Muscle of arm (tissue), 14 donors: ENCODE data around the gene POLA1. TPM values are rescaled to one million over a fixed set of nuclear protein-coding genes. Genes with fewer than 3 reads are reported as not detected.
A peak's percentile ranks its signal among the peaks of the same experiment; 100 is the strongest.
"Not testable (repeated sequence)": the region's sequence is repeated elsewhere in the genome, so short reads cannot be mapped to it uniquely, and the experiment has no call there.

Experiments used
- DNase-seq: peaks from one replicate; pipeline ENCODE4 v3.0.0-alpha.2; 2013
- long read RNA-seq, 11 donors: transcript quantifications; one replicate each; lab custom pipeline, GENCODE V29; 2026
- polyA plus RNA-seq, 12 donors: library from polyadenylated mRNA; unstranded; fragments of 120-200 nt; gene quantifications; one replicate each; pipeline ENCODE4 v1.2.1, GENCODE V29; 2013; ENCODE audit not compliant: insufficient read length in 12 of 12

POLA1 gene
- 10 to 100 TPM in 10 of 12 donors, 1 to 10 TPM in 1, not detected in 1; 7.3 to 21.2 (median 18.4) TPM for polyA plus RNA-seq
- long read RNA-seq, donor 1, result 0 reads
- long read RNA-seq, donor 2, full-length matches to known transcripts, result 2 of 2 reads
- long read RNA-seq, donor 2, partial matches to known transcripts, result 0 of 2 reads
- long read RNA-seq, donor 2, other reads (novel, unspliced or antisense), result 0 of 2 reads
- long read RNA-seq, donor 3, result 0 reads
- long read RNA-seq, donor 4, partial matches to known transcripts, result 0 of 1 reads
- long read RNA-seq, donor 4, other reads (novel, unspliced or antisense), result 0 of 1 reads
- long read RNA-seq, donor 5, full-length matches to known transcripts, result 2 of 7 reads
- long read RNA-seq, donor 5, partial matches to known transcripts, result 5 of 7 reads
- long read RNA-seq, donor 5, other reads (novel, unspliced or antisense), result 0 of 7 reads
- long read RNA-seq, donor 6, result 0 reads
- long read RNA-seq, donor 7, result 0 reads
- long read RNA-seq, donor 8, partial matches to known transcripts, result 6 of 7 reads
- long read RNA-seq, donor 8, other reads (novel, unspliced or antisense), result 0 of 7 reads
- long read RNA-seq, donor 9, result 0 reads
- long read RNA-seq, donor 10, full-length matches to known transcripts, result 1 of 530 reads
- long read RNA-seq, donor 10, partial matches to known transcripts, result 529 of 530 reads
- long read RNA-seq, donor 10, other reads (novel, unspliced or antisense), result 0 of 530 reads
- long read RNA-seq, donor 11, partial matches to known transcripts, result 779 of 780 reads
- long read RNA-seq, donor 11, other reads (novel, unspliced or antisense), result 0 of 780 reads

GRCh38 chrX:24693453-24694202 lies at the start of gene POLA1:
Gene POLA1, plus strand, starts transcription at chrX:24693918. Its CDS starts 44 bp downstream, at chrX:24693962.
- peak; percentile 93 for DNase-seq

GRCh38 chrX:24646006-24646405 lies 47.7 kb upstream of the POLA1 start:
- DNase-seq, result no peak

GRCh38 chrX:24646745-24647182 lies 47.0 kb upstream of the POLA1 start:
- DNase-seq, result no peak

GRCh38 chrX:24647257-24648058 lies 46.3 kb upstream of the POLA1 start, which contains the start of gene PCYT1B:
Gene PCYT1B, minus strand, starts transcription at chrX:24647347. Its CDS starts 242 bp downstream, at chrX:24647105.
- DNase-seq, result peak; percentile 72

GRCh38 chrX:24648495-24648894 lies 45.2 kb upstream of the POLA1 start:
- DNase-seq, result no peak

GRCh38 chrX:24651783-24652182 lies 41.9 kb upstream of the POLA1 start:
- DNase-seq, result no peak

GRCh38 chrX:24655679-24656078 lies 38.0 kb upstream of the POLA1 start:
- not testable (repeated sequence) for DNase-seq

GRCh38 chrX:24657671-24658386 lies 35.9 kb upstream of the POLA1 start:
- no peak for DNase-seq

GRCh38 chrX:24658421-24658820 lies 35.3 kb upstream of the POLA1 start:
- no peak for DNase-seq

GRCh38 chrX:24659106-24659505 lies 34.6 kb upstream of the POLA1 start:
- no peak for DNase-seq

GRCh38 chrX:24659646-24660045 lies 34.1 kb upstream of the POLA1 start:
- no peak for DNase-seq

GRCh38 chrX:24661292-24661691 lies 32.4 kb upstream of the POLA1 start:
- no peak for DNase-seq

- DNase-seq, result no peak
Measured at GRCh38 chrX:24662352-24662751, 31.4 kb upstream of the POLA1 start.

GRCh38 chrX:24668111-24668510 lies 25.6 kb upstream of the POLA1 start:
- no peak for DNase-seq

- DNase-seq, result no peak
Measured at GRCh38 chrX:24672701-24673190, 21.0 kb upstream of the POLA1 start.

- no peak for DNase-seq
Measured at GRCh38 chrX:24673424-24673823, 20.3 kb upstream of the POLA1 start.

GRCh38 chrX:24676403-24677024 lies 17.2 kb upstream of the POLA1 start:
- DNase-seq, result no peak

- DNase-seq, result no peak
Measured at GRCh38 chrX:24682739-24683432, 10.8 kb upstream of the POLA1 start.

- DNase-seq, result no peak
Measured at GRCh38 chrX:24684048-24684447, 9.7 kb upstream of the POLA1 start.
